NK-92 (cell line): ENCODE measurements around the gene FKBP8.
"Not testable (repeated sequence)": the region's sequence is repeated elsewhere in the genome, so short reads cannot be mapped to it uniquely, and the experiment has no call there.

ENCODE experiments used
- DNase-seq: peaks from one replicate; lab custom pipeline; 2025; ENCODE audit not compliant: unreplicated experiment; lab: John Stamatoyannopoulos, UW

The FKBP8 gene

DNA sequence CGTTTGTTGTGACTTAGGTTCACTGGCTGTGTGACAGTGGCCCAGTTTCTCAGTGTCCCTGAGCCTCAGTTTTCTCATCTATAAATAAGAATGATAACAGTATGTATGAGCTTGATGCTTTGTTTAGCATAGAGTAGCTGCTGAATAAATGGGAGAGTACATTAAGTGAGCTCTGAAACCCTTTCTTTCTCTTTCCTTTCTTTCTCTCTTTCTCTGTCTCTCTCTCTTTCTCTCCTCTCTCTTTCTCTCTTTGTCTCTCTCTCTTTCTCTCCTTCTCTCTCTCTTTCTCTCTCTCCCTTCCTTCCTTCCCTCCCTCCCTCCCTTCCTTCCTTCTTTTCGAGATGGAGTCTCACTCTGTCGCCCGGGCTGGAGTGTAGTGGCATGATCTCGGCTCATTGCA lies 16.3 kb upstream of the FKBP8 start:
- no peak for DNase-seq

GRCh38 chr19:18558604-18559003 lies 15.2 kb upstream of the FKBP8 start:
- DNase-seq = no peak

- DNase-seq = no peak
These were observed 14.8 kb upstream of the FKBP8 start for GRCh38 chr19:18558202-18558555.

DNA sequence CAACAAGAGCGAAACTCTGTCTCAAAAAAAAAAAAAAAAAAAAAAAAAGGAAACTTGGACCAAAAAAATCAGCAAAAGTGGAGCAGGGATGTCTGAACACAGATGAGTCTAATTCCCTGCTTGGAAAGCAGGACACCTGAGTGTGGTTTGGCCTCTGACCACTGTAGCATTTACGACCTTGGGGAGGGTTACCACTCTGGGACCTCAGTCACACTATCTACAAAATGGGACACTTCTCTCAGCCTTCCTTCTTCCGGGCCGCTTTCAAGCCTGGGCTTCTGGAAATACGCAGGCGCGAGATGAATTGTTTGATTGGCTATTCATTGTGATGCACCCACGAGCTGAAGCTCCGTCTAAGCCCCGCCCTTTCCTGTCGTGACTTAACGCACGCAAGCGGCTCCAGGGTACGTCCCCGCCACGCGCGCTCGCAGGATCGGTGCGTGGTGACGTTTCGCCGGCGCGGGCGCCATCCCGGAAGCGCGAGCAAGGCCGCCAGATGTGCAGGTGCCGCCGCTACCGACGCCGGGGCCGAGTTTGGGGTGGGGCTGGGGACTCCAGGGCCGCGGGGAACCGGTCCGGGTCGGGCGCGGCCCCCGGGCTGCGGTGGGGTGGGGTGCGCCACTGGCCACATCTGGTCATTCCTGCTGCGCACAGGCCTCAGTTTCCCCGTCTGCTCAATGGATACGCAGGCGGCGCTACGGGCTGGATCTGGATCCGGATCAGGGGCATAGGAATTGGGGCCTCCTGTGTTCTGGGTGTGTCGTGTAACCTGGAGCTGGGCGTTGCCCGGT lies 14.2 kb upstream of the FKBP8 start, which contains the start of gene KXD1:
Gene KXD1 (plus strand): TSS at position 460 of the 791 bp plus-strand sequence. CDS start 4,187 bp downstream, outside the sequence.
- DNase-seq = peak; percentile 94

- DNase-seq = no peak
These were observed 8.3 kb upstream of the FKBP8 start for GRCh38 chr19:18551631-18552030.

DNA sequence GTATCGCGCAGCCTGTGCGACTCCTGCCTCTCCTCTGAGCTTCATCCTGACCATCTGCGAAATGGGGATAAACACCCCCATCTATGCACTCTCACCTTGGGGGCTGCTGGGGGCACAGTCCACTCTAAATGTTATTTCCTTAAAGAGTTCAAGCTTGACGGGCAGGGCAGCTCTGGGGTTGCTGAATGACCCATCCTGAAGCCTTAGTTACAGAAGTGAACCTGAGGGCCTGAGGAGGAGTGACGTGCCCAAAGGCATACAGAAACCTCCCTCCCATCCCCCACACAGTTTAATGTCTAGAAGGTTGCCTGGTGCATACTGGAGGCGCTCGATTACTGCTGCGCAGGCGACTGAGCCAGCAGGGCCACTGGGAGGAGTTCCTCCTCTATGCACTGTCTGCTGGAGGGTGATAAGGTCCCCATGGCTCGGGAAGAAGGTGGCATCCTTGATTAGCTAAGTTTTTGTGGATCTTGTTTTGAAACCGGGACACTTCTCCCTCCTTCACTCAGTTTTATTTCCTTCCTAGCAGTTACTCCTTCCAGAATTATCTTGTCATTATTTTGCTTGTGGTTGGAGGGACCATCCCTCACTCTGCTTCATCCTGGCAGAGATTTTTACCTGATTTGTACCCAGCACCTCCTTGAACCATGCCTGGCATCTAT lies 572 bp upstream of the FKBP8 start:
- no peak for DNase-seq

DNA sequence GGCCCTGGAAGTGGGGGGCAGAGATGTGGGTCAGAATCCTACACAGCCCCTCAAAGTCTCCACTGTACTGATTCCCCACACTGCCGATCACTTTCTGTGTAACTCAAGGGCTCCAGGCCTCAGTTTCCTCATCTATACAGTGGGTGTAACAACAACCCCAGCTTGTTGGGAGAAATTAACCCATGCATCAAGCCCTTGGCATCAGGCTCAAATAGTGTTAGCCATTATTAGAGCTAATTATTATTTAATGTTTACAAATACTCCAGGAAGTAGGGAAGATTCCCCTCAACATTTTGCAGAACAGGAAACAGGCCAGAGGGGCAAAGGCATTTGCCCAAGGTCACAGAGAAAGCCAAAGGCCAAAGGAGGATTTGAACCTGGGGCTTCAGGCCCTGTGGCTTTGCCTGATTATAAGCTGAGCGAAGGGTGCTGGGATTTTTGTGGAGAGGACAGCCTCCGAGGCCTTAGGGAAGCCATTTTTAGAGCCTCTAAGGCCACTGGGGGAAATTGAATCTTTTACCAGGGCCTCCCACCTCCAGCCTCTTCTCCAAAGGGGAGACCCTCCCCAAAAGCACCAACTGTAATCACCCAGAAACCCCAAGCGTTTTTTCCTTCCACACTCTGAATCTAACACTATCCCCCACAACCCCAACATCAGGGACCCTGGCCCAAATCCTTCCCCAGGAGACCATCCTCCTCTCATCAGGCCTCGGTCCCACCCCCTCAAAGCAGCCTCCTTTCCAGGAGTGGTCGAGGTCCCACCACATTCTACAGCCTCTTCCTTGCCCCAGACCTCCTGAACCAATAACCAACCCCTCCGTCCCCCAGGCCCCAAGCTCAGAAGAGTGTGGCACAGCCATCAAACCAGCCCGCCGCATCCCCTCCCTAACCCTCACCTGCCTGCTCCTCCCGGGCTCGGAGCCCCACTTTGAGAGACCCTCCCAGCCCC lies 1.1 kb downstream of the FKBP8 start:
- no peak for DNase-seq

DNA sequence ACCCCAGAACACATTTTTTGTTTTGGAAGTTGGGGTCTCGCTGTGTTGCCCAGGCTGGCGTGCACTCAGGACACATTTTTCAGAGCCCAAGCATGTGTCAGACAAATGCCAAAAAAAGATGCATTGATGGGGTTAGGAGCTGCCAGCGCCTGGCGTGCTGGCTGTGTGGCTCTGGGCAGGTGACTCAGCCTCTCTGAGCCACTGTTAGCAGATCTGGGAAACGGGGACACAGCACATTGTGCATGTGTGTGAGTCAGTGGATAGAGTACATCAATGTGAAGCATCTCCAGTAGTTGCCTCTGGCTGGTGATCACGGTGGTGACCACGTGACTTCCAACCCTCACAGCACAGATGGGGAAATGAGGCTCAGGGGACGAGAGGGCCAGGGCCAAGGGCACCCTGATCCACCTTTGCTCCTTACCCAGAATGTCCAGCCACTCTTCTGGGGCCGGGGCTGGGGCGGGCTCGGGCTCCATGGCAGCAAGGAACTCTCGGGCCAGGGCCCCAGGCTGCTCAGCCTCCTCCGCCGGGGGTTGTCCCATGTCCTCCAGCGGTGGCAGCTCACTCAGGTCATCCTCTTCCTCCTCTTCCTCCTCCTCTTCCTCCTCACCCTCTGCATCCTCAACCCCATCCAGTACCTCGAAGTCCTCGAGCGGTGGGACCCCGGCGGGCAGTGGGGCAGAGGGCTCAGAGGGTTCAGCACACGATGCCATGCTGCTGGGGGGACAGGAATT lies 1.9 kb downstream of the FKBP8 start:
- no peak for DNase-seq

- not testable (repeated sequence) for DNase-seq
These were observed 3.2 kb downstream of the FKBP8 start for GRCh38 chr19:18540200-18540599.

DNA sequence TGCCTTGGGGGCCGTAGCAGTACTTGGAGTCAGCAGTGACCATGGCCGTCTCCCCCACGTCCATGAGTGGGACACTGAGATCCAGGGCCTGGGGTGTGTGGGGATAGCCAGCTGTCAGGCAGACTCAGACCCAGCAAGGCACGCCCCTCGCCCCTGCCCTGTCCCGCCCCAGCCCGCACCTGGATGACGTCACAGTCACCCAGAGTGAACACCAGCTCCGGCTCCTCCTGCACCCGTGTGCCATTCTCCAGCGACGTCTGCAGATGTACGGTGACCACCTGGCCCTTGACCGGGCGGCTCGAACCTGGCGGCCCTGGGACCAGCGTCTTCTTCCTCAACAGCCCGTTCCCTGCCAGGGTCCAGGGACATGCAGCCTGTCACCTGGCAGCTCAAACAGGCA lies 4.0 kb downstream of the FKBP8 start:
- DNase-seq = no peak

DNA sequence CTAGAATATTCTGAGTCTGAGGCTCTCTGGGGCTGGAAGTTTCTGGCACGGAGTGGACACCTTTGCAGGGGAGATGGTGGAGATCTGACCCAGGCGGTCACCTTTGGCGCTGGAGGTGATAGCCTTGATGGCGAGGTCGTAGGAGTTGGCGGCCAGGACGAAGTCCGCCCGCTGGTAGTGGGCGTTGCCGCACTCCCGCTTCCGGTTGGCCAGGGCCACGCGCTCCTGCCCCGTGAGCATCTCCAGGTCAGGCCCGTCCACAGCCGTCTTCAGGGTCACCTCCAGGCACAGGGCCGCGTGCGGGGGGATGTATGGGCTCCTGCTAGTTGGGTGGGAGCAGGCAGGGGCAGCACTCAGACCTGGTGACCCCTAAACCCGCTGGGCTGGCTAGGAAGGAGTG lies 5.3 kb downstream of the FKBP8 start:
- DNase-seq = no peak

GRCh38 chr19:18537431-18537830 lies 5.9 kb downstream of the FKBP8 start:
- DNase-seq = no peak

- no peak for DNase-seq
These were observed 6.9 kb downstream of the FKBP8 start for GRCh38 chr19:18536475-18536874.

DNA sequence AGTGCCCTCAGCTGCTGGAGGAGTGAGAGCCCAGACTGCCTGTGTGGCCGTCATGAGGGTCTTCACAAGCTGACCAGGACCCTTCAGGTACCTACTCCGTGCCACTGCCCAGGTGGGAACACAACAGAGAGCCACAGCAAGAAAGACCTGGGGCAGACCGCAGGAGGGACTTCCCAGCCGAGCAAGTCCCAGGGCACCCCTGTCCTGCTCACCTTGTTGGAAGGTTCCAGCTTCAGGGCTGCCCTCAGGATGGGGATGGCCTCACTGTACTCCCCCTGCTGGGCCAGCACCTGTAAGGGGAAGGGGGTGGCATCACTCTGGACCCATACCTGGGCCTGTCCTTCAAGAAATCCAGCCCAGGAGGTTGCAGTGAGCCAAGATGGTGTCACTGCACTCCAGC lies 10.3 kb downstream of the FKBP8 start:
- DNase-seq = no peak

- DNase-seq = no peak
These were observed 11.0 kb downstream of the FKBP8 start for GRCh38 chr19:18532168-18532890.

- no peak for DNase-seq
These were observed 11.9 kb downstream of the FKBP8 start for GRCh38 chr19:18531485-18531884.

DNA sequence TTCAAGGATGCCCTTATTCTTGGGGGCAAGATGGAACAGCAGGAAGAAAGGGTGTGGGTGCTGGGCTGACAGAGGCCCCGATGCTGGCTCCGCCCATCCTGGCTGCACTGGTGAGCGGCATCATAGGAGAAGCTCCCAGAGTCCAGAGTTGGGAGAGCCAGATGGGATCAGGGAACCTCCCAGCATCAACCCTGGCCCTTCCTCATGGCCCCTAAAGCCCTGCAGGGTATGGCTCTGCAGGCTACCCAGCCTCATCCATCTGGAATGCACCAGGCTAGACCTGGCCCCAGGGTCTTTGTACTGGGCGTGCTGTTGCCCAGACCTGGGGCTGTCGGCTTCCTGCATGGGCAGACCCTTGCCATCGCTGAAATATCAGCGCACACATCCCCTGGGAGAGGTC lies 13.6 kb downstream of the FKBP8 start:
- DNase-seq = no peak

GRCh38 chr19:18526316-18526715 lies 17.1 kb downstream of the FKBP8 start:
- DNase-seq = no peak

- DNase-seq = no peak
These were observed 19.5 kb downstream of the FKBP8 start for GRCh38 chr19:18523841-18524240.

GRCh38 chr19:18522862-18523440 lies 20.4 kb downstream of the FKBP8 start:
- DNase-seq = not testable (repeated sequence)
